ENCODE results near the gene EP400. TPM values are rescaled to one million over a fixed set of nuclear protein-coding genes. Genes with fewer than 3 reads are reported as not detected.

EP400 gene
- total RNA-seq, 1 experiment from 2014 or later, result 6.0 TPM

DNA sequence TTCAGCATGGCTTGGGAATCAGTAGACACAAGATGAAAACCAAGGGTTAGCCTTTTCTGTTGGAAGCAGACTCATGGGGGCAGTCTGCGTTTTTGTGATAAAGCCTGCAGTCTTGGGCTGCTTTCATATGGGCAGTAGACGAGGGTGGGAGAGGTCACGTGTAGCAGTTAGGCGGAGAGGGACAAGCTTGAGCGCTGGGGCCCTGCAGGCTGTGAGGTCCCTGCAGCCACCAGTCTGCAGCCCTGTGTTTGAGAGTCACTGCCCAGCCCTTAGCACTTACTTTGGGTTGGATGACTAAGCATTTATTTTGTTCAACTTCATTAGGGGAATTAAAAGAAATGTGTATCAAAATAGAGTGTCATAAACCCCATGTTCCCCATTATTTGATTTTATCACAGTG is 37.2 kb downstream of the EP400 start:
- Histone ChIP-seq H3K36me3 (peaks cover 91% of the 10 kb centered on the region), H3K9me3 (no peaks in the 10 kb centered on the region), H3K4me3 (no peak overlapping the region), H3K27me3 (no peaks in the 10 kb centered on the region)
- no peak for DNase-seq

- Histone ChIP-seq H3K4me3 (no peak overlapping the region), H3K27me3 (no peaks in the 10 kb centered on the region), H3K9me3 (no peaks in the 10 kb centered on the region), H3K36me3 (peaks cover 91% of the 10 kb centered on the region)
- DNase-seq, result no peak
Observed at GRCh38 chr12:131987552-131987951, 37.8 kb downstream of the EP400 start.

DNA sequence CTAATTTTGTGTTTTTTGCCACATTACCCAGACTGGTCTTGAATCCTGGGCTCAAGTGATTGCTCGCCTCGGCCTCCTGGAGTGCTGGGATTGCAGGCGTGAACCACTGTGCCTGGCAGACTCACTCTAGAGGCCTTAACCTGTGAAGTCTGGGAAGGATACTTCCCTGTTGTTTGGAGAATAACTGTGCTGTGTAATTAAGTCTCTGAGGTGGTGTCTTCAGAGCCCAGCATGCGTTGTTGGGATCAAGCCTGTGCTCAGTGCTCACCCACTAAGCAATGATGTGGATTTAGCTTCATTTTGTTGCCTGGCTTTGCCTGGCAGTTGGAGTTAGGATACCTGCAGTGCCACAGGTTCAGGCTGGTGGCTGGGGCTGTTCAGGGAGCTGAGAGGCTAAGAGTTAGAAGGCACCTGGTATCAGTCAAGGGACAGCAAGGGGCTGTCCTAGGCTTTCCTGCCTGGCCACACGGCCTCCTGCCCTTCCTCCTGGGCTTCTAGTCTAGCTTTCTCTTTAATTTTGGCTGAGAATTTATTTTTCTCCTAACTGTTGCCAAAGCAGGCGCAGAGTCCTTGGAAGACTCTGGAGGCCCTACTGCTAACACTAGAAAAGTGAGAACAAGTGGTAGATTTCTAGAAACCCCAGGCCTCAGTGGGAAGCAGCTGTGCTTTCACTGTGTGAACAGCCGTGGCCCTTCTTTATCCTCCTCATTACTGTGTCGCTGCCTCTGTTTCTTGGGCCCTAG is 38.5 kb downstream of the EP400 start:
- DNase-seq, result no peak
- Histone ChIP-seq H3K9me3 (no peaks in the 10 kb centered on the region), H3K4me3 (no peak overlapping the region), H3K27me3 (no peaks in the 10 kb centered on the region), H3K36me3 (peaks cover 93% of the 10 kb centered on the region)

DNA sequence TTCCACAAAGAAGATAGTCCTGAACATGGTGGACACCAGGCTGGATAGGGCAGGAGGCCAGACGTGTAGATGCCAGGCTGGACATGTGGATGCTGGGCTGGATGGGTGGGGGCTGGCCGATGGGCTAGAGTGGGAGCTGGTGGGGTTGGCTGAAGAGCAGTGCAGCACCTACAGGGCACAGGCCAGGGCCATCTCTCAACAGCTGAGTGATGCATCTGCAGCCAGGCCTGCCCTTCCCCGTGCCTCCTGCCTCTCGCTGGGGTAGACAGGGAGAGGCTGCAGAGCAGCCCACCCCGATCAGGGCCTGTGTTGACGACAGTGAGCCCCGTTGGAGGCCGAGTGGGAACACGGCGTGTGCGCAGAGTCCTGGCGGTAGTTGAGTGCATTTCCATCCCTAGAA is 39.3 kb downstream of the EP400 start:
- Histone ChIP-seq H3K9me3 (no peaks in the 10 kb centered on the region), H3K36me3 (peaks cover 93% of the 10 kb centered on the region), H3K27me3 (no peaks in the 10 kb centered on the region), H3K4me3 (no peak overlapping the region)
- DNase-seq, result no peak

DNA sequence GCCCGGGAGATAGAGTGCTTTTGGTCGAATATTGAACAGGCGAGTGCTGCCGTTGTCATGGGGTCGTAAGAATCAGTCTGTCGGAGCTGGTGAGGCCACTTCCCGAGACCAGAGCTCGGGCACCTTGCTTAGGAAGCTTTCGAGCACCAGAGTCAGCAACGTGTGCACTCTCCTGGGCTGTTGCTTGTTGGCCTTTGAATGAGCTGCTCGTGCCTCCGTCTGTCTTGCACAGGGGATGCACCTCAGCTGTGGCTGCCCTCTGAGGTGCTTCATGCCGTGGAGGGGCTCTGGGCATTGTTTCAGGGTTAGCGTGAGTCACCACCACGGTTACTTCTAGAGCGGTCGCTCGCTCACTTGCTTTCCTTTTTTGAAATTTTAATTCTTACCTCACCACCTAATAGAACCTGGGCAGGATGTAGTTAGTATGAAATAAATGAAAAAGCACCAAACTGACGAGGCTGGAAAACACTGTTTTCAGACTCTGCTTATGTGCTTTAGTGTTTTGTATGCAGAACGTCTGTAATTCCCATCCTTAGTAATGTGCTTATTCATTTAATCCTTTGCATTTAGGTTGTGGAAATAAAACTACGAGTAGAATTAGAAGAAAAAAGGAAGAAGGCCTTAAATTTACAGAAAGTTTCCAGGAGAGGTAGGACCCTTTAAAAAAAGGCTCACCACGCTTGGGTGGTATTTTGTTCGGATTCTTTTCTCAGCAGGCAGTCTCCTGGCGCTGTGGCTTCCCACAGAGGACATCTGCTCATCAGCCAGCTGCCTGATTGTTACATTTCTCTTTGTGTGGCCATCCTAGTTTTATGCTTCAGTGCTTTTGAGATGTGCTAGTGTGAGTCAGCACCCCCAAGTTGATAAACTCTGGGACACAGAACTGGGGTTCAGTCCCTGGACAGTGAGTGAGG is 40.6 kb downstream of the EP400 start:
- H3K4me3 ChIP-seq, result no peak overlapping the region
- no peaks in the 10 kb centered on the region for H3K27me3 ChIP-seq
- H3K9me3 ChIP-seq, result no peaks in the 10 kb centered on the region
- DNase-seq, result no peak
- peaks cover 86% of the 10 kb centered on the region for H3K36me3 ChIP-seq

DNA sequence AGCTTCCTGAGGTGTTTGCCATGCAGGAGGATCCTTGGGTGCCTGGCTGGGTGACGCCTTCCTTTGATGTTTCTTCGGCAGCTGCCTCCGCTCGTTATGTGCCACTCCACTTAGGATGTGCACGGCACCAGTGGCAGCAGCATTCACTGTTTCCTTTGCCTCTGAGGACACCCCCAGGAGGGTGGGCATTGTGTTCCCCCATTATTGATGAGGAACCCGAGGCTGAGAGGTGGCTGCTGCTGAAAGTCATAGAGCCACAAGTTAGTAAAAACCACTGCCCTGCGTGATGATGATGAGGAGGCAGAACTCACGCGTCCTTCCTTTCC is 41.2 kb downstream of the EP400 start:
- no peak for DNase-seq
- Histone ChIP-seq H3K36me3 (peaks cover 80% of the 10 kb centered on the region), H3K4me3 (no peak overlapping the region)

DNA sequence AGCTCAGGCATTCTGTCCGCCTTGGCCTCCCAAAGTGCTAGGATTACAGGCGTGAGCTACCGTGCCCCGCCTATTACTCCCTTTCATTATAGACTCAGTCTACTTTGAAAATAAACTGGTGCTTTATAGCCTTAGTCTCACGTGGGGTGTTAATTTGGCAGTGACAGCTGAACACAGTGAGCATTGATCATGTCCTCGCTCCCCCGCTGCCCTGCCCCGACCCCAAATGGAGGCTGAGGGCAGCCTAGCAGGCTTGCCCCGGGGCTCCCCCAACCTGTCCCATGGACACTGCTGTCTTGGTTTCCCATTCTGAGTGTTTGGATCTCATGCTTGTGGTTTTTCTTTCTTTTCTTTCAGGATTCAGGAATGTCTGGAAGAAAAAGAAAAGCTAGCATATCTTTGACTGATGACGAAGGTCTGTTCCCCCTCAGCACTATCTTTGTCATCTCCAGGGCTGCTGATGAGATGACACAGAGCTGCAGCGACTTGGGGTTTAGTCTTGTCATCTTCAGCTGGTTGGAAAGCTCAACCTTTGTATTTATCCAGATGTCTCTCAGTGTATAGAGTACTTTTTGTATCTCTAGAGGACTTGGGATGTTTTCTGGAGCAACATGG is 42.2 kb downstream of the EP400 start:
- DNase-seq, result no peak
- Histone ChIP-seq H3K36me3 (peaks cover 75% of the 10 kb centered on the region), H3K9me3 (no peaks in the 10 kb centered on the region), H3K27me3 (no peaks in the 10 kb centered on the region), H3K4me3 (no peak overlapping the region)

More for the DNA sequence above, 41.2 kb downstream of the EP400 start:
- Histone ChIP-seq H3K9me3 (no peaks in the 10 kb centered on the region), H3K27me3 (no peaks in the 10 kb centered on the region)

- no peak for DNase-seq
- H3K27me3 ChIP-seq, result no peaks in the 10 kb centered on the region
- no peak overlapping the region for H3K4me3 ChIP-seq
- no peaks in the 10 kb centered on the region for H3K9me3 ChIP-seq
- peaks cover 53% of the 10 kb centered on the region for H3K36me3 ChIP-seq
Observed at GRCh38 chr12:131994589-131994988, 44.8 kb downstream of the EP400 start.

DNA sequence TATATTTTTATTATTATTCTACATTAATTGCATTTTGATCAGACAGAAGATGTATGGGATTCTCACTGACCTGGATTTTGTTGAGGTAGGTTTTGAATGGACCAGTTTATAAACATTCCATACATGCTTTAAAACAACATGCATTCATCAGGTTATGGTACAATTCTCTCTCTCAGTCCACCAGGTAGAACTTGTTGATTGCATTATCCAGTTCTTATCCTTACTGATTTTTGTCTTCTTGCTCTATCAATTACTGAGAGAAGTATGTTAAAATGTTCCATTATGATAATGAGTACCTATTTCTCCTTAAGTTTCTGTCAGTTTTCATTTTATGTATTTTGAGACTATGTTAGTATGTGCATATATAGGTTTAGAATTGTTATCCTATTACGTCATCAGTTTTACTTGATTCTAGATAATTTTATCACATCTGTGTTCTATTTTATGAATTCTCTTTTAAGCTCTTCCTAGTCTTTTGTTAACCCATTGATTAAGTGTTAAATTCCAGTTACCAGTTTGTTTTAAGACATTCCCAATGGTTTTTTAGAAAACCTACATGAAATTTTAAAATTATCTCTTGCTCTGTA is 50.6 kb downstream of the EP400 start:
- DNase-seq, result no peak
- Histone ChIP-seq H3K36me3 (peaks cover 45% of the 10 kb centered on the region), H3K27me3 (no peaks in the 10 kb centered on the region), H3K4me3 (no peak overlapping the region), H3K9me3 (no peaks in the 10 kb centered on the region)

- DNase-seq, result no peak
- Histone ChIP-seq H3K4me3 (no peak overlapping the region), H3K27me3 (no peaks in the 10 kb centered on the region), H3K9me3 (no peaks in the 10 kb centered on the region), H3K36me3 (peaks cover 65% of the 10 kb centered on the region)
Observed at GRCh38 chr12:132003846-132004245, 54.1 kb downstream of the EP400 start.

- Histone ChIP-seq H3K9me3 (no peaks in the 10 kb centered on the region), H3K4me3 (no peak overlapping the region), H3K36me3 (peaks cover 68% of the 10 kb centered on the region), H3K27me3 (no peaks in the 10 kb centered on the region)
- DNase-seq, result no peak
Observed at GRCh38 chr12:132004946-132005345, 55.2 kb downstream of the EP400 start.

DNA sequence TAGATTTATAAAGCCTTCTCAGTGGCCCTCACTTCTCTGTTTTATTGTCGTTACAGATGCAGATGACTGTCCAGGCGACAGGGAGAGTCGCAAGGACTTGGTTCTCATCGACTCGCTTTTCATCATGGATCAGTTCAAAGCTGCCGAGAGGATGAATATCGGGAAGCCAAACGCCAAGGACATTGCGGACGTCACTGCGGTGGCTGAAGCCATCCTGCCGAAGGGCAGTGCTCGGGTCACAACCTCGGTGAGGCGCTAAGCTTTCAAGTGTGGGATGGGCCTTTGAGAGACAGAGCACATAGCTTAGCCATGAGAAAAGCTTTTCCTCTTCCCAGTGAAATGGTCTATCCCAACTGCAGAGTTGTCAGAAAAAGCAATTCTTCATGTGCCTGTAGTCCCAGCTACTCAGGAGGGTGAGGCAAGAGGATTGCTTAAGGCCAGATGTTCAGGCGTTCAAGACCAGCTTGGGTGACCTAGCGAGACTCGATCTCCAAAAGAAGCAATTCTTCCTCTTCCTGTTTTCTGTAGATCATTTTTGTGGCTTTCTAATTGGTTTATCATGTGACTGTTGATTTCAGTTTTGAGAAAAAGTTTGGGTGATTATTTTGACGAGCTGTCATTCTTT is 56.4 kb downstream of the EP400 start:
- Histone ChIP-seq H3K4me3 (no peak overlapping the region), H3K27me3 (no peaks in the 10 kb centered on the region), H3K9me3 (no peaks in the 10 kb centered on the region), H3K36me3 (peaks cover 63% of the 10 kb centered on the region)
- no peak for DNase-seq

DNA sequence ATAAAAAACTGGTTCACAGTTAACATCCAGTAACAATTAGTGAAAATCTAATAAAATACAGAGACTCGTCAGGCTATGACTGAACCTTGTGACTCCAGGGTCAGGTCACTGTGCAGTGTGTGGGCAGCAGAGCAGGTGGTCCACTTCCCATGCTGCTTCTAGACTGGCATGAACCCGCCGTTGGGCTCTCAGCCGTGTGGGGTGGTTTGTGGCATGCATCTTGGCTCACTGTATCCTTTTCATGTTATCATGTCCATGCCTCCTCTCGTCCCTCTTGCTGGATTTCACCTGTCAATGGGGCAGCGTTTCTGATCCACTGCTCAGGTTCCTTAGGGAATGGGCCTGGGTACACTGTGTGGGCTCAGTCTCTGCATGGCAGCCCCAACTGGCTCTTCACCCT is 57.3 kb downstream of the EP400 start:
- Histone ChIP-seq H3K36me3 (peaks cover 67% of the 10 kb centered on the region), H3K4me3 (no peak overlapping the region), H3K27me3 (no peaks in the 10 kb centered on the region), H3K9me3 (no peaks in the 10 kb centered on the region)
- DNase-seq, result no peak

GRCh38 chr12:132009336-132009859 is 59.7 kb downstream of the EP400 start:
- Histone ChIP-seq H3K36me3 (peaks cover 76% of the 10 kb centered on the region), H3K9me3 (no peaks in the 10 kb centered on the region), H3K27me3 (no peaks in the 10 kb centered on the region), H3K4me3 (no peak overlapping the region)
- DNase-seq, result no peak

GRCh38 chr12:132012919-132013568 is 63.3 kb downstream of the EP400 start:
- no peak for DNase-seq
- peaks cover 83% of the 10 kb centered on the region for H3K36me3 ChIP-seq
- H3K4me3 ChIP-seq, result no peak overlapping the region
- no peaks in the 10 kb centered on the region for H3K27me3 ChIP-seq
- H3K9me3 ChIP-seq, result no peaks in the 10 kb centered on the region

Measured in MG63 (cell line).